Stimulated activated CD8-positive, alpha-beta memory T cell treated with anti-CD3 and anti-CD28 coated beads, Interleukin-2, amount 100 ng/mL, for 48 hours (primary cell): ENCODE data around the gene KLK14.

Experiments
- DNase-seq, 2 donors: peaks; one replicate each; pipeline ENCODE4 v3.0.0-alpha.2; 2020; ENCODE audit warnings: low read depth in 2 of 2

Gene KLK14

DNA sequence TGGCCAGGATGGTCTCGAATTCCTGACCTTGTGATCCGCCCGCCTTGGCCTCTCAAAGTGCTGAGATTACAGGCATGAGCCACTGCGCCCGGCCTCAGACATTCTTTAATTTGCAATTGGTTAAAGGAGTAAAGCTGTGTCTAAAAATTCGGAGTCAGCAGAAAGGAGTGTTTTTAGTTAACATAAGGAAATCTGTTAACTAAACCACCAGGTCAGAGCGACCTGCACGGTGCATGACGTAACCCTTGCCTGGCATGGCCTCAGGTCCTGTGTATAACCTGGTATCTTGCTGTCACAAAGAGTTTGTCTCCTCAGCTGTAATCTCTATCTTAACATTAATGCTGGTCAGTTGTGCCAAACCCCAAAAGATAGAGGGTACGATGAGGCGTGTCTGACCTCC is 38.4 kb downstream of the KLK14 start:
- DNase-seq: no peak

DNA sequence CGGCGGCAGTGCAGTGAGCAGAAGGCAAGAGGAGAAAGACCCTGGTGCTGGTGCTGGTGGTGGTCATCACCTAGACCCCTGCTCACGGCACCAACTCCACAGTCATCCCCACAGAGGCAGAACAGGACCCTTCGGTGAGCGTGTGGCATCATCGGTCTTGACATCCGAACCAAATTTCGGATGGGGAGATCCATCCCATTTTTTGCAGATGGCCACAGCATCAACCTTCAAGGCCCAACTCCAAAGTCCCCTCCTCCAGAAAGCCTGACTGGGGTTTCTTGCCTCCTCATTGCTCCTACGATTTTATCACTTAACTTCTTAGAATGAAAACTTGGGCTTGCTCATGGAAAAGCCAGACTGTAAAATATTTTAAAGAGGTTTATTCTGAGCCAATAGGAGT is 39.2 kb downstream of the KLK14 start:
- no peak for DNase-seq

DNA sequence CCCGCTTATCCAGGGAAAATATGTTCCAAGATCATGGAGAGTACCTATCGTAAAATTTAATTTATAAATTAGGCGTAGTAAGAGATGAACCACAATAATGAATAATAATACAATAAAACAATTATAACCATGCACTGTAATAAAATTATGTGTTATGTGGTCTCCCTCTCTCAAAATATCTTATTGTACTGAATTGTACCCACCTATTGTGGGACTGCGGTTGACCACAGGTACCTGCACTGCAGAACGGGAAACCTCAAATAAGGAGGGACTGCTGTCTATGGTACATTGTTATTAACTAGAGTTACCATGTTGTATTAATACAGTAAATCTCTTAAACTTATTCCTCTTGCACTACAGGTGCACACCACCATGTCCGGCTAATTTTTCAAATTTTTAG is 42.5 kb downstream of the KLK14 start:
- DNase-seq: no peak

DNA sequence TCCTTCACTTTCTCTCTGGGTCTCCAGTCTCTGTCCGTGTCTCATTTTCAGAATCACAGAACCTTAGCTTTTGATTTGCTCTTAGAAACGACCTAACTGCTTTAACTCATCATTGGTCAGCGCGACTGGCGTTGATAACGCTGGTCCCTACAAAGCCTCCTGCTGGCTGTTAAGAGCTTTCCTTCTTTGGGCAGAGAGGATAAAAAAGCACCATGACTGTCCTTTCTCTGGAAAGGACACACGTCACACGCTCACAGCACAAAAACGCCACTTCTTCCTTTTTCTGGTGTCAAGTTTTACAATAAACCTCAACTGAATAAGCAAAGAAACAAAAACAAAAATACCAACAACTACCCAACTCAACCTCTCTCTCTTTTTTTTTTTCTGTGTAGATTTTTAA is 46.2 kb downstream of the KLK14 start:
- no peak for DNase-seq

DNA sequence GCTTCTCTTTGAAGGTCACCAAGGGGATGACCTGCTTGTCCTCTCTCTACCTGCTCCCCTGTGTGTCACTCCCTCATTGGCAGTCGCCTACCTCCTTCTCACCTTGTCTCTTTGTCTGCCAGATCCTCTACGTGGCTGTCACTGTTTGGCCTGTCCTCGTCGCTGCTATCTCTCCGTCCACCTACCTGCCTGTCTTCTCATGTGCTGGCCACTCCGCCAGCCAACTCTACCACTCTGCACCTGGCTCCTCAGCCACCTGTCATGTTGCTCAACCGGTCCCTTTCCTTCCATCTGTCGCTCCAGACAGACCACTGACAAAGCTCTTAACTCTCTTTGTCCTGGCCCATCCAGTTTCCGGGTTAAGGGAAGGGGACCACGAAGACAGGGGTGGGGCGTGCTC is 48.0 kb downstream of the KLK14 start, which contains the start of gene KLK12:
Gene KLK12 (minus strand): TSS at position 299 of the 400 bp plus-strand sequence. CDS start 381 bp downstream, outside the sequence.
- no peak for DNase-seq

DNA sequence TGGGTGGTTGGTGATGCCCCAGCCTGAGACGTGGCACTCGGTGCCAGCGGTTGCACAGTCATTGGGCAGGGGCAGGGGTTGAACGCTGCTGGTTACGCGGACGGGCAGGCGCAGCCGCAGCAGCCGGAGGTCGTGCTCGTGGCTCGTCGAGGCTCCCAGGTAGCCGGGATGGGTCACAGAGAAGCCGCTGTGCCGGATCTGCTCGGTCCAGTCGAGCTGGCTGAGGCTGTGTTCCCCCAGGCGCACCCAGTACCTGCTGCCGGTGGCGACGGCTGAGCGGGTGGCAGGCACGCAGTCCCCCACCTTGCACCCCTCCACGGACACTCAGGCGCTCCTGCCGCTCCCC is 50.8 kb downstream of the KLK14 start:
- no peak for DNase-seq

DNA sequence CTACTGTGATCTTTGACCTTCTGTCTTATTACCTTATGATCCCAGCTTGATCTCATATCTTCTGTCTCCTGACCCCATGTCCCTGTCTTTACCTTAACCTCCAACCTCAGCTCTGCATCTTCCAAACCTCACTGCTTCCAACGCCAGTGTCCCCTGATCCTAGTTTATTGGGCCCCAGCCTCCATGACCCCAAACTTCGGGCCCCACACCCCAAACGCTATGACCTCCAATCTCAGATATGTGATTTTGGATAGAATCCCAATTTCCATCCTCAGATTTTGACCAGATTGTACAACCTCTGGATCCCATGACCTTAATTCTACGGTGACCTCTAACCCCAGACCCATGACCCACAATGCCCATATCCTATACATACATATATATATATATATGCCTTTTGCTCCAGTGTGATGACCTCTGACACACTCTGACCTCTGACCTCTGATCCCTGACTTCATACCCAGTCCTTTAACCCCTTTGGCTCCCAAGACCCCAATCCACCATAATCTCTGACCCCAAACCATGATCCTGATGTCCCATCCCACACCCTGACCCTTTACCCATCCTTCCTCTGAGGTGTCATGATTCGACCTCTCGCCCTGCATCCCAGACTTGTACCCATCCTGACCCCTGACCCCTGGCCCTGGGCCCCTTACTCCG is 51.3 kb downstream of the KLK14 start:
- no peak for DNase-seq

DNA sequence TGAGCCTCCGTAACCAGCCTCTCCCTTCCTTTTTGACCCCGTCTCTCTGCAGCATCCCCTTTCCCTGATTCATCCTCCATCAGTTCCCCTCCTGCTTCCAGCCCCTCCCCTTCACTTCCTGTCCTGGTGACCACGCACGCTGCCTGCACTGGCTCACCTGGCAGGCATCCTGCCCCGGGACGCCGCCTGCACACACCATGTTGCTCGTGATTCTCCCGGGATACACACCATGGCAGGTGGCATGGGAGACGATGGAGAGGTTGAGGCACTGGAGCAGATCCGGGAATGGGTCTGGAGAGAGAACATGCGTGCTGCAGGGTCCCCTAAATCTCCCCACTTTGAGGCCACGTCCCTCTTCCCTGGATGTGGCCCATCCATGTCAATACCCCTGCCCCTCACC is 52.1 kb downstream of the KLK14 start:
- no peak for DNase-seq

DNA sequence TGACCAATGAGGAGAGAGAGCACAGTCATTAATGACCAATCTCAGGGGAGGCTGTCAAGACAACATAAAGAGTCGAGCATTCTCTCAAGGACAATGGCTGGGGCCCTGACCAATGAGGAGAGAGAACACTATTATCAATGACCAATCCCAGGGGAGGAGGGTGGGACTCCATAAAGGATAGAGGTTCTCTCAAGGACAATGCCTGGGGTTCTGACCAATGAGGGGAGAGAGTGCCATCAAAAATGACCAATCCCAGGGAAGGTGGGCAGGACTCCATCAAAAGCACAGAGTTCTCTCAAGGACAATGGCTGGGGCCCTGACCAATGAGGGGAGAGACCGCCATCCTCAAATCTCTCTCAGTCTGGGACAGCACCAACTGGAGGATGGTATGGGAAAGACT is 53.0 kb downstream of the KLK14 start:
- no peak for DNase-seq
